ENCODE measurements around the gene PUDP.
"Not testable (repeated sequence)": the region's sequence is repeated elsewhere in the genome, so short reads cannot be mapped to it uniquely, and the experiment has no call there.

Gene PUDP

GRCh38 chrX:7147978-7148854 is at the start of gene PUDP:
PUDP (minus strand) TSS chrX:7148153; CDS start chrX:7148113, 40 bp downstream.
- CTCF ChIA-PET: no interaction called here
- peak; percentile 81 for DNase-seq
- Mint-ChIP-seq H3K27me3 (no peaks in the 10 kb centered on the region), H3K36me3 (no peaks in the 10 kb centered on the region), H3K9me3 (no peaks in the 10 kb centered on the region), H3K27ac (peak within 1 kb of the TSS; percentile 90), H3K4me3 (peak within 1 kb of the TSS; percentile 81), H3K4me1 (peaks cover 20% of the 10 kb centered on the region)

- no peaks in the 10 kb centered on the region for H3K9me3 Mint-ChIP-seq
- H3K4me1 Mint-ChIP-seq: no peaks in the 10 kb centered on the region
- no peak overlapping the region for H3K4me3 Mint-ChIP-seq
- H3K27me3 Mint-ChIP-seq: no peaks in the 10 kb centered on the region
- CTCF ChIA-PET: no interaction called here
- H3K36me3 Mint-ChIP-seq: no peaks in the 10 kb centered on the region
- H3K27ac Mint-ChIP-seq: no peak overlapping the region
- DNase-seq: no peak
Measured at GRCh38 chrX:7194606-7195005, 46.7 kb upstream of the PUDP start.

GRCh38 chrX:7192871-7193270 is 44.9 kb upstream of the PUDP start:
- CTCF ChIA-PET: no interaction called here
- H3K27ac Mint-ChIP-seq: no peak overlapping the region
- H3K27me3 Mint-ChIP-seq: no peaks in the 10 kb centered on the region
- no peak for DNase-seq
- H3K4me1 Mint-ChIP-seq: no peaks in the 10 kb centered on the region
- H3K9me3 Mint-ChIP-seq: no peaks in the 10 kb centered on the region
- H3K4me3 Mint-ChIP-seq: no peak overlapping the region
- no peaks in the 10 kb centered on the region for H3K36me3 Mint-ChIP-seq

GRCh38 chrX:7191681-7192110 is 43.7 kb upstream of the PUDP start:
- Mint-ChIP-seq H3K27ac (no peak overlapping the region), H3K9me3 (no peaks in the 10 kb centered on the region), H3K4me1 (no peaks in the 10 kb centered on the region), H3K27me3 (no peaks in the 10 kb centered on the region), H3K4me3 (no peak overlapping the region), H3K36me3 (no peaks in the 10 kb centered on the region)
- CTCF ChIA-PET: interaction anchor here (1.0 kb wide), 1 partner anchor 733 kb away, joined by 4 read pairs; no protein-coding TSS in a partner anchor
- no peak for DNase-seq

GRCh38 chrX:7190157-7190556 is 42.2 kb upstream of the PUDP start:
- H3K27ac Mint-ChIP-seq: no peak overlapping the region

GRCh38 chrX:7188672-7189071 is 40.7 kb upstream of the PUDP start:
- DNase-seq: no peak
- CTCF ChIA-PET: no interaction called here
- Mint-ChIP-seq H3K4me1 (no peaks in the 10 kb centered on the region), H3K4me3 (no peak overlapping the region), H3K9me3 (no peaks in the 10 kb centered on the region), H3K27me3 (no peaks in the 10 kb centered on the region), H3K27ac (no peak overlapping the region), H3K36me3 (no peaks in the 10 kb centered on the region)

More at GRCh38 chrX:7190157-7190556, 42.2 kb upstream of the PUDP start:
- Mint-ChIP-seq H3K4me3 (no peak overlapping the region), H3K9me3 (no peaks in the 10 kb centered on the region), H3K27me3 (no peaks in the 10 kb centered on the region), H3K36me3 (no peaks in the 10 kb centered on the region), H3K4me1 (no peaks in the 10 kb centered on the region)
- CTCF ChIA-PET: no interaction called here
- no peak for DNase-seq

- no peaks in the 10 kb centered on the region for H3K36me3 Mint-ChIP-seq
- no peaks in the 10 kb centered on the region for H3K4me1 Mint-ChIP-seq
- no peak overlapping the region for H3K4me3 Mint-ChIP-seq
- no peak overlapping the region for H3K27ac Mint-ChIP-seq
- CTCF ChIA-PET: no interaction called here
- H3K27me3 Mint-ChIP-seq: no peaks in the 10 kb centered on the region
- no peak for DNase-seq
- no peaks in the 10 kb centered on the region for H3K9me3 Mint-ChIP-seq
Measured at GRCh38 chrX:7184816-7185215, 36.9 kb upstream of the PUDP start.

- Mint-ChIP-seq H3K27ac (no peak overlapping the region), H3K27me3 (no peaks in the 10 kb centered on the region), H3K36me3 (no peaks in the 10 kb centered on the region), H3K4me3 (no peak overlapping the region), H3K4me1 (no peaks in the 10 kb centered on the region), H3K9me3 (no peaks in the 10 kb centered on the region)
- no peak for DNase-seq
- CTCF ChIA-PET: no interaction called here
Measured at GRCh38 chrX:7179446-7179845, 31.5 kb upstream of the PUDP start.

- H3K27me3 Mint-ChIP-seq, DNase-seq, H3K4me1 Mint-ChIP-seq, H3K4me3 Mint-ChIP-seq, H3K27ac Mint-ChIP-seq, CTCF ChIA-PET, H3K36me3 Mint-ChIP-seq, H3K9me3 Mint-ChIP-seq: not testable (repeated sequence)
Measured at GRCh38 chrX:7178859-7179258, 30.9 kb upstream of the PUDP start.

GRCh38 chrX:7170898-7171297 is 22.9 kb upstream of the PUDP start:
- Mint-ChIP-seq H3K4me1 (no peaks in the 10 kb centered on the region), H3K27ac (no peak overlapping the region), H3K9me3 (no peaks in the 10 kb centered on the region), H3K4me3 (no peak overlapping the region), H3K36me3 (no peaks in the 10 kb centered on the region), H3K27me3 (no peaks in the 10 kb centered on the region)
- DNase-seq: peak; percentile 55
- CTCF ChIA-PET: interaction anchor here (0.6 to 0.7 kb wide), 2 partner anchors 18 to 766 kb away, joined by 3 read pairs; no protein-coding TSS in a partner anchor

- no peak for DNase-seq
- no peaks in the 10 kb centered on the region for H3K9me3 Mint-ChIP-seq
- H3K4me3 Mint-ChIP-seq: no peak overlapping the region
- H3K27ac Mint-ChIP-seq: no peak overlapping the region
- H3K27me3 Mint-ChIP-seq: no peaks in the 10 kb centered on the region
- H3K4me1 Mint-ChIP-seq: no peaks in the 10 kb centered on the region
- H3K36me3 Mint-ChIP-seq: no peaks in the 10 kb centered on the region
- CTCF ChIA-PET: no interaction called here
Measured at GRCh38 chrX:7169627-7170026, 21.7 kb upstream of the PUDP start.

- Mint-ChIP-seq H3K36me3 (no peaks in the 10 kb centered on the region), H3K27me3 (no peaks in the 10 kb centered on the region), H3K9me3 (no peaks in the 10 kb centered on the region), H3K4me1 (no peaks in the 10 kb centered on the region), H3K4me3 (no peak overlapping the region), H3K27ac (no peak overlapping the region)
- CTCF ChIA-PET: no interaction called here
- DNase-seq: no peak
Measured at GRCh38 chrX:7168371-7168770, 20.4 kb upstream of the PUDP start.

GRCh38 chrX:7164174-7164573 is 16.2 kb upstream of the PUDP start:
- CTCF ChIA-PET: no interaction called here

GRCh38 chrX:7163146-7163677 is 15.3 kb upstream of the PUDP start:
- Mint-ChIP-seq H3K27ac (no peak overlapping the region), H3K9me3 (no peaks in the 10 kb centered on the region), H3K27me3 (no peaks in the 10 kb centered on the region), H3K4me1 (no peaks in the 10 kb centered on the region), H3K36me3 (no peaks in the 10 kb centered on the region), H3K4me3 (no peak overlapping the region)
- DNase-seq: no peak
- CTCF ChIA-PET: no interaction called here

More at GRCh38 chrX:7164174-7164573, 16.2 kb upstream of the PUDP start:
- Mint-ChIP-seq H3K4me1 (no peaks in the 10 kb centered on the region), H3K9me3 (no peaks in the 10 kb centered on the region), H3K4me3 (no peak overlapping the region), H3K27me3 (no peaks in the 10 kb centered on the region), H3K27ac (no peak overlapping the region), H3K36me3 (no peaks in the 10 kb centered on the region)
- no peak for DNase-seq

- H3K36me3 Mint-ChIP-seq: no peaks in the 10 kb centered on the region
- no peaks in the 10 kb centered on the region for H3K4me1 Mint-ChIP-seq
- no peak for DNase-seq
- H3K27ac Mint-ChIP-seq: no peak overlapping the region
- H3K9me3 Mint-ChIP-seq: no peaks in the 10 kb centered on the region
- H3K4me3 Mint-ChIP-seq: no peak overlapping the region
- H3K27me3 Mint-ChIP-seq: no peaks in the 10 kb centered on the region
- CTCF ChIA-PET: no interaction called here
Measured at GRCh38 chrX:7159149-7159861, 11.4 kb upstream of the PUDP start.

All from activated naive CD4-positive, alpha-beta T cell treated with anti-CD3 and anti-CD28 coated beads, Interleukin-2, amount 10 ng/mL, durations not matched to agents 7 days and 5 days (primary cell).